WTC11 (cell line): ENCODE results near the gene FAM217A.

Experiments used
- CBFB ChIP-seq: sonication (generic); formaldehyde crosslinking; IDR thresholded peaks from 2 replicates; pipeline ENCODE4 v1.8.1; 2022; ENCODE audit warnings: mild to moderate bottlenecking, low read depth, missing genetic modification reagents
- ELF4 ChIP-seq: sonication (generic); formaldehyde crosslinking; IDR thresholded peaks from 2 replicates; pipeline ENCODE4 v1.8.1; 2022; ENCODE audit warnings: low read depth, mild to moderate bottlenecking, moderate library complexity, missing genetic modification reagents
- ESRRA ChIP-seq: sonication (generic); formaldehyde crosslinking; IDR thresholded peaks from 2 replicates; pipeline ENCODE4 v1.8.1; 2022; ENCODE audit warnings: mild to moderate bottlenecking, missing genetic modification reagents, borderline replicate concordance
- ETV6 ChIP-seq: sonication (generic); formaldehyde crosslinking; IDR thresholded peaks from 2 replicates; pipeline ENCODE4 v1.8.1; 2022; ENCODE audit warnings: mild to moderate bottlenecking, missing genetic modification reagents
- TEAD4 ChIP-seq: sonication (generic); formaldehyde crosslinking; IDR thresholded peaks from 2 replicates; pipeline ENCODE4 v1.8.0; 2022; ENCODE audit warnings: mild to moderate bottlenecking, missing genetic modification reagents
- TF ChIP-seq, protein P1 (sequence below): sonication (generic); formaldehyde crosslinking; IDR thresholded peaks from 2 replicates; pipeline ENCODE4 v1.8.1; 2022; ENCODE audit warnings: missing genetic modification reagents, borderline replicate concordance
- TF ChIP-seq, protein P2 (sequence below): sonication (generic); formaldehyde crosslinking; IDR thresholded peaks from 2 replicates; pipeline ENCODE4 v1.8.0; 2022; ENCODE audit warnings: mild to moderate bottlenecking, missing genetic modification reagents
- TF ChIP-seq, protein P3 (sequence below): fragments of 200-600 bp; IDR thresholded peaks from 2 replicates; pipeline ENCODE4 v1.8.0; 2022; ENCODE audit warnings: antibody characterized with exemption

DNA sequence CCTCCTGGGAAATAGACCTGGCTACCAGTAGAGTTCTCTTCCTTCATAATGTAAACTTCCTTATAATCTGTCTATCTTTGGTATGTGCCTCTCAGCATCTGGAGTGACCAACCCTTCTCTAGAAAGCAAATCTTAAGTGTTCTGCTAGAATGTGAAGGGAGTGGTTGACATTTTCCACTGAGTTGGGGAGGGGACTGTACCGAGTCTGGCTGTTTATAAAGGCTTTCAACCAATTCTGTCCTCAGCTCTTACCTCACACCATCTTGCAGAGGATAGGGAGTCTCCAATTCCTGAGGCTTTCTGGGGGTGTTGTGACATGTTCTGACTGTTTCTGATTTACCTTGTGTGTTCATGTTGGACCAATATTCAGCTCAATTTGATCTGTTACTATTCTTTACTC is 39.6 kb downstream of the FAM217A start:
- TF ChIP-seq CBFB (no peak), ELF4 (CRISPR knock-in tag) (no peak), ETV6 (no peak), TEAD4 (CRISPR knock-in tag) (no peak), ESRRA (CRISPR knock-in tag) (no peak)
- TF ChIP-seq, protein P1, sequence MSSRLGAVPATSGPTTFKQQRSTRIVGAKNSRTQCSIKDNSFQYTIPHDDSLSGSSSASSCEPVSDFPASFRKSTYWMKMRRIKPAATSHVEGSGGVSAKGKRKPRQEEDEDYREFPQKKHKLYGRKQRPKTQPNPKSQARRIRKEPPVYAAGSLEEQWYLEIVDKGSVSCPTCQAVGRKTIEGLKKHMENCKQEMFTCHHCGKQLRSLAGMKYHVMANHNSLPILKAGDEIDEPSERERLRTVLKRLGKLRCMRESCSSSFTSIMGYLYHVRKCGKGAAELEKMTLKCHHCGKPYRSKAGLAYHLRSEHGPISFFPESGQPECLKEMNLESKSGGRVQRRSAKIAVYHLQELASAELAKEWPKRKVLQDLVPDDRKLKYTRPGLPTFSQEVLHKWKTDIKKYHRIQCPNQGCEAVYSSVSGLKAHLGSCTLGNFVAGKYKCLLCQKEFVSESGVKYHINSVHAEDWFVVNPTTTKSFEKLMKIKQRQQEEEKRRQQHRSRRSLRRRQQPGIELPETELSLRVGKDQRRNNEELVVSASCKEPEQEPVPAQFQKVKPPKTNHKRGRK (CRISPR knock-in tag) = no peak
- TF ChIP-seq, protein P2, sequence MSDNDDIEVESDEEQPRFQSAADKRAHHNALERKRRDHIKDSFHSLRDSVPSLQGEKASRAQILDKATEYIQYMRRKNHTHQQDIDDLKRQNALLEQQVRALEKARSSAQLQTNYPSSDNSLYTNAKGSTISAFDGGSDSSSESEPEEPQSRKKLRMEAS (CRISPR knock-in tag) = no peak
- TF ChIP-seq, protein P3, sequence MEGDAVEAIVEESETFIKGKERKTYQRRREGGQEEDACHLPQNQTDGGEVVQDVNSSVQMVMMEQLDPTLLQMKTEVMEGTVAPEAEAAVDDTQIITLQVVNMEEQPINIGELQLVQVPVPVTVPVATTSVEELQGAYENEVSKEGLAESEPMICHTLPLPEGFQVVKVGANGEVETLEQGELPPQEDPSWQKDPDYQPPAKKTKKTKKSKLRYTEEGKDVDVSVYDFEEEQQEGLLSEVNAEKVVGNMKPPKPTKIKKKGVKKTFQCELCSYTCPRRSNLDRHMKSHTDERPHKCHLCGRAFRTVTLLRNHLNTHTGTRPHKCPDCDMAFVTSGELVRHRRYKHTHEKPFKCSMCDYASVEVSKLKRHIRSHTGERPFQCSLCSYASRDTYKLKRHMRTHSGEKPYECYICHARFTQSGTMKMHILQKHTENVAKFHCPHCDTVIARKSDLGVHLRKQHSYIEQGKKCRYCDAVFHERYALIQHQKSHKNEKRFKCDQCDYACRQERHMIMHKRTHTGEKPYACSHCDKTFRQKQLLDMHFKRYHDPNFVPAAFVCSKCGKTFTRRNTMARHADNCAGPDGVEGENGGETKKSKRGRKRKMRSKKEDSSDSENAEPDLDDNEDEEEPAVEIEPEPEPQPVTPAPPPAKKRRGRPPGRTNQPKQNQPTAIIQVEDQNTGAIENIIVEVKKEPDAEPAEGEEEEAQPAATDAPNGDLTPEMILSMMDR = no peak
